AG04449 (cell line): ENCODE results near the gene ADGRG2.

ENCODE experiments used
- CTCF ChIA-PET: fragments of 350-600 bp; formaldehyde crosslinking; extraction: SDS; loops from one replicate; lab custom pipeline; 2021; ENCODE audit warnings: antibody characterized with exemption; lab: Yijun Ruan, JAX
- POLR2A ChIA-PET: fragments of 400-600, 350-600 bp; formaldehyde crosslinking; extraction: SDS; loops from one replicate; lab custom pipeline; 2020; ENCODE audit warnings: antibody characterized with exemption, inconsistent platforms; lab: Yijun Ruan, JAX
- DNase-seq: peaks from one replicate; pipeline ENCODE4 v3.0.0-alpha.2; 2010; ENCODE audit warnings: low read depth, low spot score
- H3K4me3 ChIP-seq: 2 replicates; pipeline ENCODE4 v1.5.1; 2011; ENCODE audit warnings: low read depth, mild to moderate bottlenecking, control low read depth, low read length
- CTCF ChIP-seq: IDR thresholded peaks from one replicate; pipeline ENCODE4 v1.5.1; 2011; ENCODE audit warnings: mild to moderate bottlenecking, moderate library complexity, low read length, control low read depth, inconsistent platforms; ENCODE audit not compliant: insufficient read depth; ENCODE audit errors: missing control alignments

The ADGRG2 gene

GRCh38 chrX:19096586-19096985, 25.7 kb downstream of the ADGRG2 start:
- no peak for TF ChIP-seq CTCF
- ChIA-PET POLR2A (no interaction called here), CTCF (no interaction called here)
- no peak for DNase-seq
- no peak overlapping the region for H3K4me3 ChIP-seq

DNA sequence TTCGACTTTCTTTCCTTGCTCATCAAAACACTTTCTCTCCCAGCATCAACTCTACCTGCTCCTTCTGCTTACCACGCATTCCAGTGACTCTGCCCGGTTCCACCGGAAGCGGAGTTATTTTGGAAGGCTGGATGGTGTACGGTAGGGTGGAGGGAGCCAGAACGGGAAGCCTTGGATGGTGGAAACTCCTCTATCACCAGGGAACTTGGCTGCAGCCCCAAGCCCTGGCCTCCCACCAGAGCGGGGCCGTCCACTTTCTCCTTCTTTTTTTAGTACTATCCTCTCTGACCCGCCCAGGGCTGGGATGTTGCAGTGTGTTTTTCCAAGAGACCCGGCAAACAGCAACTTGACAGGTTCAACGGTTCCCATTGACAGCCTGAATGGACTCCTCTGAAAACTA, 27.6 kb downstream of the ADGRG2 start:
- ChIA-PET POLR2A (no interaction called here), CTCF (no interaction called here)
- DNase-seq, result no peak
- no peak overlapping the region for H3K4me3 ChIP-seq
- TF ChIP-seq CTCF, result no peak

- no peak overlapping the region for H3K4me3 ChIP-seq
- no peak for DNase-seq
- no peak for TF ChIP-seq CTCF
- CTCF ChIA-PET, result no interaction called here
- POLR2A ChIA-PET, result no interaction called here
Measured at GRCh38 chrX:19091596-19091995, 30.7 kb downstream of the ADGRG2 start.

- DNase-seq, result no peak
- ChIA-PET CTCF (no interaction called here), POLR2A (no interaction called here)
- H3K4me3 ChIP-seq, result no peak overlapping the region
- TF ChIP-seq CTCF, result no peak
Measured at GRCh38 chrX:19089555-19090040, 32.7 kb downstream of the ADGRG2 start.

- no peak overlapping the region for H3K4me3 ChIP-seq
- TF ChIP-seq CTCF, result no peak
- ChIA-PET CTCF (no interaction called here), POLR2A (no interaction called here)
- DNase-seq, result no peak
Measured at GRCh38 chrX:19086102-19086772, 36.0 kb downstream of the ADGRG2 start.

DNA sequence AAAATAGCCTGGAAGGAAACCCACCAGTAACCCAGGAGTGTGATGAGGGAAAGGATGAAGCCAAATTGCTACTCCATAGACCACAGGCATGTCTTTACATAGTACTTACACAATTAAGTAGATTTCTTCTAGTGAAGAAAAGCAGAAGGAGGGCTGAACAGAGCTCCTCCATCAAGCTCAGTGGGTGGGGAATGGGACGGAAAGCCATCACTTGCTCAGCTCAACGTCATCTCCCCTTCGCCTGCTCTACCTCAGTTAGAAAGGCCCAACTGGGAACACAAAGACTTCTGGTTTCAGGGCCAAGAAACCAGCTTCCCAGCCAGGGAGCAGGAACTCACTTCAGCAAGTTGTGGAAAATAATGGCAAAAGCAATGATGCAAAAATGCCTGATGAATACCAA, 36.6 kb downstream of the ADGRG2 start:
- H3K4me3 ChIP-seq, result no peak overlapping the region
- CTCF ChIA-PET, result no interaction called here
- no peak for TF ChIP-seq CTCF

More for the DNA sequence above, 36.6 kb downstream of the ADGRG2 start:
- no peak for DNase-seq
- POLR2A ChIA-PET, result no interaction called here
